Activated T-cell treated with anti-CD3 and anti-CD28 coated beads for 24 hours (primary cell): ENCODE measurements around the gene STX4.

Experiments
- DNase-seq: peaks from one replicate; pipeline ENCODE4 v3.0.0-alpha.2; 2020; ENCODE audit warnings: low read depth

The STX4 gene

GRCh38 chr16:31064882-31065461 is 31.6 kb downstream of the STX4 start:
- no peak for DNase-seq

DNA sequence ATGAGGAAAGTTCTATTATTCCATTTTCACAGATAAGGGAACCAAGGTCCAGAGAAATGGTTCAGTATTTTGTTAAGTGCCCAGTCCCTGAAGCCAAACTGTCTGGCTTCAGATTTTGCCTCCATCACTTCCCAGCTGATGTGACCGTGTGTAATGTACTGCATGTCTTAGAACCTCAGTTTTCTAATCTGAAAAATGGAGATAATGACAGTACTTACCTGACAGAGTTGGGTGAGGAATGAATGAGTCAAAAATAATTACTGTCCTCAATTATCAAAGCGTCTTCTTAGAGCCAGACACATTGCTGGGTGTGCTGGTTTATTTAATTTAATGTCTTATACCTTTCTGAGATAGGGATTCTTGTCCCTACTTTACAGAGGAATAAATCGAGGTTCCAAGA is 34.0 kb downstream of the STX4 start:
- DNase-seq: no peak

- no peak for DNase-seq
Measured at GRCh38 chr16:31071861-31072260, 38.5 kb downstream of the STX4 start.

- no peak for DNase-seq
Measured at GRCh38 chr16:31072540-31073141, 39.3 kb downstream of the STX4 start.

DNA sequence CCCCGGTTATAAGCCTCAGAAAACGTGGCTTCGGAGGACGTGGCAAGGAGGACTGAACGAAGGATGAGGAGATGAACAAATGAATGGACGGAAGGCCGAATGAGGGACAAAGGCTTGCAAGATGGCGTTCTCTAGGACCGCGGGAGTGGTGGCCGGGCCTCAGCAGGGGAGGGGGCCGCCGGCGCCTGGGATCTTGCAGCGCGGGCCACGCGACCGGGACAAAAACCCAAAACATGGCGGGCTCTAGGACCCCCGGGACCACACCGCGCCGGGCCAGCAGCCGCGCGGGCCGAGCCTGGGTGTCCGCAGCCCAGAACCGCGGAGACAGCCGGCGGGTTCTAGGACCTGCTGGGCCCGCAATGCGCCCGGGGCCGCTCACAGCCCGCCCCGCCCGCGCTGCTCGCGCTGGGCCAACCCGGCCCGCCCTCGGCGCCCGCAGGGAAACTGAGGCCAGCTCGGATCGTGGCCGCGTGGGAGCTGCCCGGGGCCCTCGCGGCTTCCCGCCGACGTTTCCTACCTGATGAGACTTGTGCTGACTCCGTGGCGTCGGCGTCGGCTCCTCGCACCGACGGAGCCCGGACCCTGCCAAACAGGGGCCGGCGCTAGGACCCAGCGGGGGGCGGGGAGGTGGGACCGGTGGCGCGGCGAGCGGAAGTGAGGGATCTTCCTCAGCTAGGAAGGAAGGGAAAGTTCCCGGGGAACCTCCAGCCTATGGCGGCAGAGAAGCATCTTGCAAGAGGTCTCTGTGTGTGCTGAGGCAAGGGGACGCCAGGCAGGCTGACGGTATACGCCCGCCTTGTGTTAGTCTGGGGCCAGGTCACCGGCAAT is 40.0 kb downstream of the STX4 start:
- DNase-seq: peak; percentile 82

GRCh38 chr16:31073970-31074813 is 40.8 kb downstream of the STX4 start, which contains the start of the genes ZNF646 and ZNF668:
TSS of gene ZNF646 (plus strand) at chr16:31074422. CDS start at chr16:31076325, 1,903 bp downstream.
TSS of gene ZNF668 (minus strand) at chr16:31074240. CDS start at chr16:31064459, 9,781 bp downstream.
- peak; percentile 97 for DNase-seq

DNA sequence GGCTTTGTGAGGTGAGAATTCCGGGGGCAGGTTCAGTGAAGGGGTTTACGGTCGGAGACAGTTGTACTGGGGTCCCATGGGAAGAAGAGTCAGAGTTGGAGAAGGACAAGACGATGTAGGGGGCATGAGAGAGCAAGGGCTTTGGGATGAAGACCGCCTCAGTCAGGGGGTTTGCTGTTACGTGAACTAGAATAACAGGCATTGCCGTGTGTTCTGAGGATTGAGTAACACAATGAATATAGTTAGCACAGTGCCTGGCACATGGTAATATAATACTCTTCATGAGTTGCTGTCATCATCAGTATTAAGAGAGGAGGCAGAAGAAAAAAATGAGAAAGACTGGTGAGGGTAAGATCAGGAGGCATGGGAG is 41.4 kb downstream of the STX4 start:
- DNase-seq: no peak

- DNase-seq: no peak
Measured at GRCh38 chr16:31076319-31076718, 43.0 kb downstream of the STX4 start.

GRCh38 chr16:31077024-31077423 is 43.7 kb downstream of the STX4 start:
- DNase-seq: no peak

- DNase-seq: no peak
Measured at GRCh38 chr16:31077592-31078396, 44.4 kb downstream of the STX4 start.

- DNase-seq: no peak
Measured at GRCh38 chr16:31078597-31079341, 45.4 kb downstream of the STX4 start.

DNA sequence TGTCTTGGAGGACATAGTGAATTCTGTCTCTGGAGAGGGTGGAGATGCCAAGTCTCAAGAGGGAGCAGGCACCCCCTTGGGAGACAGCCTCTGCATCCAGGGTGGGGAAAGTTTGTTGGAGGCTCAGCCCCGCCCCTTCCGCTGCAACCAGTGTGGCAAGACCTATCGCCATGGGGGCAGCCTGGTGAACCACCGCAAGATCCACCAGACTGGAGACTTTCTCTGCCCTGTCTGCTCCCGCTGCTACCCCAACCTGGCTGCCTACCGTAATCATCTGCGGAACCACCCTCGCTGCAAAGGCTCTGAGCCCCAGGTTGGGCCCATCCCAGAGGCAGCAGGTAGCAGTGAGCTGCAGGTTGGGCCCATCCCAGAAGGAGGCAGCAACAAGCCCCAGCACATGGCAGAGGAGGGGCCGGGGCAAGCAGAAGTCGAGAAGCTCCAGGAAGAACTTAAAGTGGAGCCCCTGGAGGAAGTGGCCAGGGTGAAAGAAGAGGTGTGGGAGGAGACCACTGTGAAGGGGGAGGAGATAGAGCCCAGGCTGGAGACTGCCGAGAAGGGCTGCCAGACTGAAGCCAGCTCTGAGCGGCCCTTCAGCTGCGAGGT is 46.1 kb downstream of the STX4 start:
- no peak for DNase-seq

DNA sequence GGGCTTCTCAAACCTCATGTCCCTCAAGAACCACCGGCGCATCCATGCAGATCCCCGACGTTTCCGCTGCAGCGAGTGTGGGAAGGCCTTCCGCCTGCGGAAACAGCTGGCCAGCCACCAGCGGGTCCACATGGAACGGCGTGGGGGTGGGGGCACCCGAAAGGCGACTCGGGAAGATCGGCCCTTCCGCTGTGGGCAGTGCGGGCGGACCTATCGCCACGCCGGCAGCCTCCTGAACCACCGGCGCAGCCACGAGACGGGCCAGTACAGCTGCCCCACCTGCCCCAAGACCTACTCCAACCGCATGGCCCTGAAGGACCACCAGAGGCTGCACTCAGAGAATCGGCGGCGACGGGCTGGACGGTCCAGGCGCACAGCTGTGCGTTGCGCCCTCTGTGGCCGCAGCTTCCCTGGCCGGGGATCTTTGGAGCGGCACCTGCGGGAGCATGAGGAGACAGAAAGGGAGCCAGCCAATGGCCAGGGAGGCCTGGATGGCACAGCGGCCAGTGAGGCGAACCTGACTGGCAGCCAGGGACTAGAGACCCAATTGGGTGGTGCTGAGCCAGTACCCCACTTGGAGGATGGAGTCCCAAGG is 46.8 kb downstream of the STX4 start:
- no peak for DNase-seq

DNA sequence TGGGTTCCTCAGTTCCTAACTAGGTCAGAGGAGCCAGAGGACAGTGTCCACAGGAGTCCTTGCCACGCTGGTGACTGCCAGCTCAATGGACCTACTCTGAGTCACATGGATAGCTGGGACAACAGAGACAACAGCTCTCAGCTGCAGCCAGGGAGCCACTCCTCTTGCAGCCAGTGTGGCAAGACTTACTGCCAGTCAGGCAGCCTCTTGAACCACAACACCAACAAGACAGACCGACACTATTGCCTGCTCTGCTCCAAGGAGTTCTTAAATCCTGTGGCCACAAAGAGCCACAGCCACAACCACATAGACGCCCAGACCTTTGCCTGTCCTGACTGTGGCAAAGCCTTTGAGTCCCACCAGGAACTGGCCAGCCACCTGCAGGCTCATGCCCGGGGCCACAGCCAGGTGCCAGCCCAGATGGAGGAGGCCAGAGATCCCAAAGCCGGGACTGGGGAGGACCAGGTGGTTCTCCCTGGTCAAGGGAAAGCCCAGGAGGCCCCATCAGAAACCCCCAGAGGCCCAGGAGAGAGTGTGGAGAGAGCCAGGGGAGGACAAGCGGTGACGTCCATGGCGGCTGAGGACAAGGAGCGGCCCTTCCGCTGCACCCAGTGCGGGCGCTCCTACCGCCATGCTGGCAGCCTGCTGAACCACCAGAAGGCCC is 47.5 kb downstream of the STX4 start:
- no peak for DNase-seq

- DNase-seq: no peak
Measured at GRCh38 chr16:31081428-31082351, 48.3 kb downstream of the STX4 start.

- DNase-seq: no peak
Measured at GRCh38 chr16:31082368-31083045, 49.1 kb downstream of the STX4 start.

GRCh38 chr16:31083081-31083480 is 49.7 kb downstream of the STX4 start:
- no peak for DNase-seq

- DNase-seq: no peak
Measured at GRCh38 chr16:31083556-31083955, 50.2 kb downstream of the STX4 start.
